Right atrium auricular region (tissue), 2 donors: ENCODE data around the gene ATAD3A. TPM values are rescaled to one million over a fixed set of nuclear protein-coding genes. Genes with fewer than 3 reads are reported as not detected.
A peak's percentile ranks its signal among the peaks of the same experiment; 100 is the strongest.
"Not testable (repeated sequence)": the region's sequence is repeated elsewhere in the genome, so short reads cannot be mapped to it uniquely, and the experiment has no call there.

Experiments used
- DNase-seq: peaks from one replicate; pipeline ENCODE4 v3.0.0-alpha.2; 2019; ENCODE audit warnings: low spot score
- H3K27ac ChIP-seq, 2 donors: fragments of 200-600 bp; sonication (generic); 1 replicate in 1 of 2; 2 replicates in 1 of 2; pipeline ENCODE4 v1.5.1; 2016 to 2019
- H3K27me3 ChIP-seq, 2 donors: fragments of 200-600 bp; sonication (generic); one replicate each; pipeline versions ENCODE4 v1.5.1 to v1.6.0; 2017 to 2019
- H3K36me3 ChIP-seq: fragments of 200-600 bp; sonication (generic); one replicate; pipeline ENCODE4 v1.5.1; 2016
- H3K4me1 ChIP-seq, 2 donors: fragments of 200-600 bp; sonication (generic); one replicate each; pipeline versions ENCODE4 v1.5.1 to v1.6.0; 2017 to 2019
- H3K4me3 ChIP-seq, 2 donors: fragments of 200-600 bp; sonication (generic); 1 replicate in 1 of 2; 2 replicates in 1 of 2; pipeline ENCODE4 v1.5.1; 2017 to 2019; ENCODE audit warnings: mild to moderate bottlenecking in 1 of 2, moderate library complexity in 1 of 2
- H3K9me3 ChIP-seq, 2 donors: fragments of 200-600 bp; sonication (generic); one replicate each; pipeline ENCODE4 v1.5.1; 2019
- total RNA-seq, 2 donors: library from RNA; depleted of rRNA; stranded (reverse); fragments of >200 nt; gene quantifications; one replicate each; pipeline ENCODE4 v1.1.0, GENCODE V29; 2016
- TF ChIP-seq, protein P1 (sequence below), 2 donors: fragments of 200-600 bp; sonication (generic); IDR thresholded peaks; one replicate each; pipeline ENCODE4 v1.5.1; 2019; ENCODE audit warnings: antibody characterized with exemption in 2 of 2

ATAD3A gene
- total RNA-seq, 2 donors from 2014 or later, result 15.6 to 18.6 TPM

DNA sequence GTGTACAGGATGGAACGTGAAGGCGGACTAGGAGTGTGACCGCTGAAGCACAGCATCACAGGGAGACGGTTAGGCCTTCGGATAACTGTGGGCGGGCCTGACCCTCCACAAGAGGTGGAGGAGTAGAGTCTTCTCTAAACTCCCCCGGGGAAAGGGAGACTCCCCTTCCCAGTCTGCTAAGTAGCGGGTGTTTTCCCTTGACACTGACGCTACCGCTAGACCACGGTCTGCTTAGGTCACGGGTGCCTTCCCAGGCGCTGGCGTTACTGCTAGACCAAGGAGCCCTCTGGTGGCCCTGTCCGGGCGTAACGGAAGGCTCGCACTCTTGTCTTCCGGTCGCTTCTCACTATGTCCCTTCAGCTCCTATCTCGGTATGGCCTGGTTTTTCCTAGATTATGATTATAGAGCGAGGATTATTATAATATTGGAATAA is 6.6 kb upstream of the ATAD3A start:
- not testable (repeated sequence) for H3K36me3 ChIP-seq, H3K9me3 ChIP-seq, H3K27me3 ChIP-seq, H3K4me1 ChIP-seq
- peak overlapping the region; percentile 79 to 84 for H3K27ac ChIP-seq
- H3K4me3 ChIP-seq, result peak overlapping the region in 1 of 2 donors; percentile 27
- DNase-seq, result peak; percentile 65
- TF ChIP-seq, protein P1, sequence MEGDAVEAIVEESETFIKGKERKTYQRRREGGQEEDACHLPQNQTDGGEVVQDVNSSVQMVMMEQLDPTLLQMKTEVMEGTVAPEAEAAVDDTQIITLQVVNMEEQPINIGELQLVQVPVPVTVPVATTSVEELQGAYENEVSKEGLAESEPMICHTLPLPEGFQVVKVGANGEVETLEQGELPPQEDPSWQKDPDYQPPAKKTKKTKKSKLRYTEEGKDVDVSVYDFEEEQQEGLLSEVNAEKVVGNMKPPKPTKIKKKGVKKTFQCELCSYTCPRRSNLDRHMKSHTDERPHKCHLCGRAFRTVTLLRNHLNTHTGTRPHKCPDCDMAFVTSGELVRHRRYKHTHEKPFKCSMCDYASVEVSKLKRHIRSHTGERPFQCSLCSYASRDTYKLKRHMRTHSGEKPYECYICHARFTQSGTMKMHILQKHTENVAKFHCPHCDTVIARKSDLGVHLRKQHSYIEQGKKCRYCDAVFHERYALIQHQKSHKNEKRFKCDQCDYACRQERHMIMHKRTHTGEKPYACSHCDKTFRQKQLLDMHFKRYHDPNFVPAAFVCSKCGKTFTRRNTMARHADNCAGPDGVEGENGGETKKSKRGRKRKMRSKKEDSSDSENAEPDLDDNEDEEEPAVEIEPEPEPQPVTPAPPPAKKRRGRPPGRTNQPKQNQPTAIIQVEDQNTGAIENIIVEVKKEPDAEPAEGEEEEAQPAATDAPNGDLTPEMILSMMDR (IDR thresholded peaks at IDR 0.05), result peak; percentile 30 to 31

GRCh38 chr1:1505801-1506200 is 6.2 kb upstream of the ATAD3A start:
- H3K4me1 ChIP-seq, H3K36me3 ChIP-seq, DNase-seq, H3K9me3 ChIP-seq, H3K27me3 ChIP-seq, H3K4me3 ChIP-seq: not testable (repeated sequence)
- H3K27ac ChIP-seq, result peak overlapping the region; percentile 79 to 84

DNA sequence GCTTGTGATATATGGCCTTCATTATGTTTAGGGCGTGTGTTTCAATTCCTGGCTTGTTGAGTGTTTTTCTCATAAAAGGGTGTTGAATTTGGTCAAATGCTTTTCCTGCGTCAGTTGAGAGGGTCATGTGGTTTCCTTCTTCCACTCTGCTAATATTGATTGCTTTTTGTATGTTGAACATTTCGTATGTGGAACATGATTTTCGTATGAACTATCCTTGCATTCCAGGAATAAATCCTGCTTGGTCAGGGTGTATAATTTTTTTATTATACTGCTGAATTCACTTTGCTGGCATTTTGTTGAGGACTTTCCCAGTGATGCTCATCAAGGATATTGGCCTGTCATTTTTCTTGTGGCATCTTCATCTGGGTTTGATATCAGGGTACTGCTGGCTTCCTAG is 4.7 kb upstream of the ATAD3A start:
- TF ChIP-seq, protein P1 (IDR thresholded peaks at IDR 0.05), result no peak
- DNase-seq, result no peak
- H3K9me3 ChIP-seq, result no peaks in the 10 kb centered on the region

GRCh38 chr1:1508775-1509464 is 3.0 kb upstream of the ATAD3A start:
- H3K36me3 ChIP-seq, H3K27me3 ChIP-seq, H3K4me3 ChIP-seq, H3K9me3 ChIP-seq, DNase-seq: not testable (repeated sequence)
- Histone ChIP-seq H3K4me1 (peaks cover 0 to 17% of the 10 kb centered on the region in 2 donors), H3K27ac (peak overlapping the region; percentile 12 to 43)

More for the DNA sequence above, 4.7 kb upstream of the ATAD3A start:
- H3K27me3 ChIP-seq, result no peaks in the 10 kb centered on the region
- H3K36me3 ChIP-seq, result no peaks in the 10 kb centered on the region
- H3K4me3 ChIP-seq, result no peak overlapping the region
- peaks cover 0 to 15% of the 10 kb centered on the region in 2 donors for H3K4me1 ChIP-seq
- H3K27ac ChIP-seq, result no peak overlapping the region

DNA sequence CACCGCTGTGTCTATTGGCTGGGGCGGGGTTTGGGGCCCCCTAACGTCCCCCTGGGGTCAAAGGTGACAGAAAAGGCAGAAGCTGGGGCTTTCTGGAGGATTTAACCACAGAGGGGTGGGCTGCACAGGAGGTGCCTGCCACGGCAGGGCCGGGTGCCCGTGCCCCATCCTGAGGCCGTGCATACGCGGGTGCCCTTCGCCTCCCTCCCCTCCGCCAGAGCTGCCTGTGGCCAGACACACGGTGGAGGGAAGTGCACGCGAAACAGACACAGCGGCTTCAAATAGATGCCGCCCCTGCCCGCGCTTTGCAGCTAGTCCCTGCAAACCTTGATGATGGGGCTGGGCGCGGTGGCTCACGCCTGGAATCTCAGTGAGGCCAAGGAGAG is 2.5 kb upstream of the ATAD3A start:
- H3K4me3 ChIP-seq, H3K36me3 ChIP-seq, DNase-seq, H3K9me3 ChIP-seq, H3K27me3 ChIP-seq: not testable (repeated sequence)
- Histone ChIP-seq H3K4me1 (peaks cover 0 to 17% of the 10 kb centered on the region in 2 donors), H3K27ac (peak overlapping the region; percentile 12 to 43)

DNA sequence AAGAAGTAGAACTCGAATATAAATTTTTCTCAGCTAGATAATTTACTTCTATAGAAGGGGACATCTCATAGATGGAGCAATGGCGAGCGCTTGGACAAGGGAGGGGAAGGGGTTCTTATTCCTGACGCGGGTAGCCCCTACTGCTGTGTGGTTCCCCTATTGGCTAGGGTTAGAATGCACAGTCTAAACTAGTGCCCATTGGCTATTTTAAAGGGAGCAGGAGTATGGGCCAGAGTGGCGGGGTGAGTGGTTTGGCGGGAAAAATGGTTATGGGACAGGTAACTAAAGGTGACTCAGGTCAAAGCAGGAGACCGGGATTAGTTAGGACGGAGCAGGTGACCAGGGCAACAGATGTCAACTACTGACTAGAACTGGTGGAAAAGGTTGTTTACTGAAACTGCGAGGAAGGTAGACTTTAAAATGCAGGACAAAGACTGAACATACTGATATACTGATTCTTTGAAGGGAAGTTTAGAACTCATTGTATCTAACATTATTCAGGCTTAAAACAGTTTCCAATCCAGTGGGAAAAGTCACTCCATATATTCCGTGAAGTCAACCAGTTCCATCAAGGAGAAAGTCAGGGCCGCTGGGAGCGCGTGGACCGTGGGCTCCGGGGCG is 940 bp upstream of the ATAD3A start:
- no peak for DNase-seq

GRCh38 chr1:1512425-1512824 is 463 bp downstream of the ATAD3A start:
- Histone ChIP-seq H3K4me1 (peaks cover 0 to 12% of the 10 kb centered on the region in 2 donors), H3K27ac (peak overlapping the region; percentile 90 to 94), H3K4me3 (peak overlapping the region; percentile 94 to 95)
- H3K9me3 ChIP-seq, DNase-seq, H3K36me3 ChIP-seq, H3K27me3 ChIP-seq: not testable (repeated sequence)

More for the DNA sequence above, 940 bp upstream of the ATAD3A start:
- peak overlapping the region; percentile 90 to 94 for H3K27ac ChIP-seq
- H3K4me3 ChIP-seq, result peak overlapping the region; percentile 94 to 95
- H3K9me3 ChIP-seq, result no peaks in the 10 kb centered on the region
- TF ChIP-seq, protein P1 (IDR thresholded peaks at IDR 0.05), result no peak
- H3K36me3 ChIP-seq, result no peaks in the 10 kb centered on the region
- peaks cover 0 to 12% of the 10 kb centered on the region in 2 donors for H3K4me1 ChIP-seq
- H3K27me3 ChIP-seq, result no peaks in the 10 kb centered on the region

DNA sequence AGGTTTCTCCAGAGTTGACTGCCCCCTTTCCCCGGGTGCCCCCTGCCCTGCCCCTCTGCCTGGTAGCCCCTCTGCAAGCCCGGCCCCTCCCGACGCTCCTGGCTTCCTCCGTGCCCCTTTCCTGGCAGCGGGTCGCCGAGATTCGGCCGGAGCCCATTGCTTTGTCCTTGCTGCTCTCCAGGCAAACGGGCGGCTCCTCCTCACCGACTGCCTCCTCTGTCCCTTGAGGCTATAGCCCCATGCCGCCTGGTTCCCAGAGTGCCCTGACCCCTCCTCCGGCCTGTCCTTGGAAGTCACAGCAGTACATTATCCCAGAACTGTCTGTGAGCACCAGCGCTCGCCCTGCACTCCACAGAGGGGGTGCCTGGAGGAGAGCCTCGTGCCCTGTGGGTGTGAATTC is 1.7 kb downstream of the ATAD3A start:
- not testable (repeated sequence) for H3K27ac ChIP-seq, H3K36me3 ChIP-seq, H3K9me3 ChIP-seq, H3K27me3 ChIP-seq, H3K4me3 ChIP-seq, DNase-seq
- H3K4me1 ChIP-seq, result peaks cover 0 to 12% of the 10 kb centered on the region in 2 donors

GRCh38 chr1:1514376-1514775 is 2.4 kb downstream of the ATAD3A start:
- H3K36me3 ChIP-seq, H3K27me3 ChIP-seq, DNase-seq, H3K4me3 ChIP-seq, H3K9me3 ChIP-seq, H3K27ac ChIP-seq: not testable (repeated sequence)
- H3K4me1 ChIP-seq, result peaks cover 0 to 12% of the 10 kb centered on the region in 2 donors

DNA sequence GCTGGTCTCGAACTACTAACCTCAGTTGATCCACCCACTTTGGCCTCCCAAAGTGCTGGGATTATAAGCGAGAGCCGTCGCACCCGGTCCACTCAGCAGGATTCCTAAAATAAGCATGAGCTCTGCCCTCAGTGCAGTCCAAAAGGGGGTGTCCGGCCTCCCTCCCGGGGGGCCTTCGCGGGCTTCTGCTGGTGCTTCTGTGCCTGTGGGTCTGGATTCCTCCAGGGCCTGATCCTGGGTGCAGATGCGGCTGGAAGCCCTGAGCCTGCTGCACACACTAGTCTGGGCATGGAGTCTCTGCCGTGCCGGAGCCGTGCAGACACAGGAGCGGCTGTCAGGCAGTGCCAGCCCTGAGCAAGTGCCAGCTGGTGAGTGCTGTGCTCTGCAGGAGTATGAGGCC is 5.0 kb downstream of the ATAD3A start:
- DNase-seq, H3K4me3 ChIP-seq, H3K9me3 ChIP-seq, H3K27ac ChIP-seq, H3K27me3 ChIP-seq, H3K4me1 ChIP-seq: not testable (repeated sequence)
- peaks cover 20% of the 10 kb centered on the region for H3K36me3 ChIP-seq
